NCI-H1930 (cell line): Measurements from ENCODE around the gene EPS8L2.

Source experiments
- DNase-seq, 2 experiments: peaks; one replicate each; lab custom pipeline; 2025; lab: John Stamatoyannopoulos, UW

Gene EPS8L2

GRCh38 chr11:763073-763463, 57.0 kb downstream of the EPS8L2 start:
- DNase-seq: no peak

GRCh38 chr11:763549-764321, 57.7 kb downstream of the EPS8L2 start:
- DNase-seq: no peak

- DNase-seq: no peak
These were observed 58.4 kb downstream of the EPS8L2 start for GRCh38 chr11:764322-765024.

GRCh38 chr11:765025-765801, 59.2 kb downstream of the EPS8L2 start:
- DNase-seq: peak in 1 of 2 experiments; percentile 46

GRCh38 chr11:765802-766091, 59.7 kb downstream of the EPS8L2 start:
- DNase-seq: no peak

- DNase-seq: no peak
These were observed 60.3 kb downstream of the EPS8L2 start for GRCh38 chr11:766106-766935.

GRCh38 chr11:766936-767210, 60.8 kb downstream of the EPS8L2 start:
- DNase-seq: no peak

- DNase-seq: no peak
These were observed 61.2 kb downstream of the EPS8L2 start for GRCh38 chr11:767238-767637.

- DNase-seq: no peak
These were observed 64.0 kb downstream of the EPS8L2 start for GRCh38 chr11:769887-770641.

GRCh38 chr11:770642-771616, 64.9 kb downstream of the EPS8L2 start:
- no peak for DNase-seq

- DNase-seq: no peak
These were observed 65.7 kb downstream of the EPS8L2 start for GRCh38 chr11:771617-772204.

- no peak for DNase-seq
These were observed 66.7 kb downstream of the EPS8L2 start for GRCh38 chr11:772429-773390.

GRCh38 chr11:773425-773824, 67.4 kb downstream of the EPS8L2 start:
- DNase-seq: no peak

GRCh38 chr11:773830-774229, 67.8 kb downstream of the EPS8L2 start:
- no peak for DNase-seq

- no peak for DNase-seq
These were observed 69.0 kb downstream of the EPS8L2 start for GRCh38 chr11:774873-775592.

- no peak for DNase-seq
These were observed 70.2 kb downstream of the EPS8L2 start for GRCh38 chr11:776263-776560.

- DNase-seq: peak in 1 of 2 experiments; percentile 83
These were observed 70.7 kb downstream of the EPS8L2 start for GRCh38 chr11:776561-777287.
